ENCODE measurements around the gene PTGES.
"Not testable (repeated sequence)": the region's sequence is repeated elsewhere in the genome, so short reads cannot be mapped to it uniquely, and the experiment has no call there.

Gene PTGES

GRCh38 chr9:129776566-129776937, 23.7 kb upstream of the PTGES start:
- TF ChIP-seq CTCF (IDR thresholded peaks at IDR 0.05; ENCODE audit: extremely low read depth, missing control alignments) = no peak
- DNase-seq (ENCODE audit: low spot score) = no peak

GRCh38 chr9:129776096-129776495, 23.3 kb upstream of the PTGES start:
- DNase-seq (ENCODE audit: low spot score) = not testable (repeated sequence)

- TF ChIP-seq CTCF (IDR thresholded peaks at IDR 0.05; ENCODE audit: extremely low read depth, missing control alignments) = no peak
- DNase-seq (ENCODE audit: low spot score) = no peak
Observed at GRCh38 chr9:129775448-129775798, 22.6 kb upstream of the PTGES start.

- TF ChIP-seq CTCF (IDR thresholded peaks at IDR 0.05; ENCODE audit: extremely low read depth, missing control alignments) = no peak
- DNase-seq (ENCODE audit: low spot score) = no peak
Observed at GRCh38 chr9:129774791-129775447, 22.1 kb upstream of the PTGES start.

- TF ChIP-seq CTCF (IDR thresholded peaks at IDR 0.05; ENCODE audit: extremely low read depth, missing control alignments) = no peak
- DNase-seq (ENCODE audit: low spot score) = no peak
Observed at GRCh38 chr9:129773262-129774048, 20.6 kb upstream of the PTGES start.

GRCh38 chr9:129770741-129771140, 17.9 kb upstream of the PTGES start:
- no peak for DNase-seq (ENCODE audit: low spot score)
- TF ChIP-seq CTCF (IDR thresholded peaks at IDR 0.05; ENCODE audit: extremely low read depth, missing control alignments) = no peak

GRCh38 chr9:129769669-129770068, 16.8 kb upstream of the PTGES start:
- no peak for DNase-seq (ENCODE audit: low spot score)
- no peak for TF ChIP-seq CTCF (IDR thresholded peaks at IDR 0.05; ENCODE audit: extremely low read depth, missing control alignments)

- no peak for TF ChIP-seq CTCF (IDR thresholded peaks at IDR 0.05; ENCODE audit: extremely low read depth, missing control alignments)
- DNase-seq (ENCODE audit: low spot score) = no peak
Observed at GRCh38 chr9:129768486-129768885, 15.6 kb upstream of the PTGES start.

All from GM20000 (cell line).